ENCODE results near the gene TSPYL1.

Gene TSPYL1

DNA sequence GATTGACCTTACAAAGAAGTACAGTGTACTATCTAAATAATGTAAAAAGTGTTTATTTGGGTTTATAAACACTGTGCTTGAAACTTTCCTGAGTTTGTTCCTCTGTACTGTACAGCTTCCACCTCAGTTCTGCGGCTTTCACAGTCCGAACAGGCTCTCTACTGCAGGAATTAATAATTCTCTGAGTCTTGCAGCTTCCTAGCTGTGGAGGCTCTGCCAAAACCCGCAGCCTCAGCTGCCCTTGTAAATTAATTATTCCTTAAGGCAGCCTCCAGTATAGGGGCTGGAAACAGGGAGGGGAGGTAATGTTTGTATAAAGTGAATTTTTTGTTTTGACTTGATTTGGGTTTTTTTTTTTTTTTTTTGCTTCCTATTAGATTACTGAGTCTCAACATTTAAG, 45.0 kb downstream of the TSPYL1 start:
- Histone ChIP-seq H3K36me3 (ENCODE audit: control insufficient read depth, insufficient read depth, low read length) (peaks cover 3% of the 10 kb centered on the region), H3K27me3 (replicated peaks; ENCODE audit: control insufficient read depth, insufficient read depth, low read length) (no peaks in the 10 kb centered on the region), H3K4me3 (replicated peaks; ENCODE audit: low read depth, low read length) (no peak overlapping the region)
- DNase-seq (ENCODE audit: extremely low read depth, insufficient read length), result no peak
- TF ChIP-seq, protein P1, sequence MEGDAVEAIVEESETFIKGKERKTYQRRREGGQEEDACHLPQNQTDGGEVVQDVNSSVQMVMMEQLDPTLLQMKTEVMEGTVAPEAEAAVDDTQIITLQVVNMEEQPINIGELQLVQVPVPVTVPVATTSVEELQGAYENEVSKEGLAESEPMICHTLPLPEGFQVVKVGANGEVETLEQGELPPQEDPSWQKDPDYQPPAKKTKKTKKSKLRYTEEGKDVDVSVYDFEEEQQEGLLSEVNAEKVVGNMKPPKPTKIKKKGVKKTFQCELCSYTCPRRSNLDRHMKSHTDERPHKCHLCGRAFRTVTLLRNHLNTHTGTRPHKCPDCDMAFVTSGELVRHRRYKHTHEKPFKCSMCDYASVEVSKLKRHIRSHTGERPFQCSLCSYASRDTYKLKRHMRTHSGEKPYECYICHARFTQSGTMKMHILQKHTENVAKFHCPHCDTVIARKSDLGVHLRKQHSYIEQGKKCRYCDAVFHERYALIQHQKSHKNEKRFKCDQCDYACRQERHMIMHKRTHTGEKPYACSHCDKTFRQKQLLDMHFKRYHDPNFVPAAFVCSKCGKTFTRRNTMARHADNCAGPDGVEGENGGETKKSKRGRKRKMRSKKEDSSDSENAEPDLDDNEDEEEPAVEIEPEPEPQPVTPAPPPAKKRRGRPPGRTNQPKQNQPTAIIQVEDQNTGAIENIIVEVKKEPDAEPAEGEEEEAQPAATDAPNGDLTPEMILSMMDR (IDR thresholded peaks at IDR 0.05; ENCODE audit: insufficient read depth, low read length, poor library complexity, severe bottlenecking), result no peak

DNA sequence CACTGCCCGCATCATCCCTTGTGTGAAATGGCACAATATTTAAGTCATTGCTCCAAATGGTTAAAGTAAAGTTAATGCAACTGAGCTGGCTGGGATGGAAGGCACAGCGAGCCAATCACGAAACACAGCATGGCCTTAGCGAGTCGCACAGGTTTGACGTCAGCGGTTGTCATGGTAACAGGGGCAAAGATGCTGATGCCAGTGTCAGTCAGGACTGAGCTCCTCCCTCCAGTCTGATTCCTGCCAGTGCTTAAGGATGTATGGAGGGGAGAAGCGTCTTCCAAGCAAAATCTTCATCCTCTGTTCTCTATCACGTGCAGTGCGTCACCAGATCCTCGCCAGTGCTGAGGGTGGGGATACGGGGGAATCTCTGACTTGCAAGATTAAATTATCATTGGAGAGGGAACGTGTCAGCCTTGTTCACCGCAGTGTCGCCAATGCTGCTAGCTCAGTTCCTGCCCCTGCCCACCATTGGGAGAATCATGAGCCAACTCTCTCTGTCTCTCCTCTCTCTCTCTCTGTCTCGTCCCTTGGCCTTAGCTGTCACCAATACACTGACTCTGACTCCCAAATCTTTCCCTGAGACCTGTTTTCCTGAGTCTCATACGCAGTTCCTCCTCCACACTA, 50.3 kb downstream of the TSPYL1 start:
- H3K27me3 ChIP-seq (replicated peaks; ENCODE audit: control insufficient read depth, insufficient read depth, low read length), result no peaks in the 10 kb centered on the region
- no peak for DNase-seq (ENCODE audit: extremely low read depth, insufficient read length)
- no peak overlapping the region for H3K4me3 ChIP-seq (replicated peaks; ENCODE audit: low read depth, low read length)
- peaks cover 4% of the 10 kb centered on the region for H3K36me3 ChIP-seq (ENCODE audit: control insufficient read depth, insufficient read depth, low read length)
- TF ChIP-seq, protein P1 (IDR thresholded peaks at IDR 0.05; ENCODE audit: insufficient read depth, low read length, poor library complexity, severe bottlenecking), result no peak
